Upper lobe of right lung (tissue), 1 donor: ENCODE results near the gene CTTN. TPM values are rescaled to one million over a fixed set of nuclear protein-coding genes. Genes with fewer than 3 reads are reported as not detected.

ENCODE experiments used
- ATAC-seq: fragments of 200-7000 bp; cut with Tn5 transposase; one replicate; pipeline ENCODE4 v1.9.1; 2020; ENCODE audit warnings: mild to moderate bottlenecking, moderate library complexity
- DNase-seq: peaks from one replicate; pipeline ENCODE4 v3.0.0-alpha.2; 2020
- H3K27ac ChIP-seq: fragments of 200-600 bp; one replicate; pipeline ENCODE4 v1.8.0; 2022
- H3K27me3 ChIP-seq: fragments of 200-600 bp; one replicate; pipeline ENCODE4 v1.8.0; 2022; ENCODE audit warnings: mild to moderate bottlenecking
- H3K36me3 ChIP-seq: fragments of 200-600 bp; one replicate; pipeline ENCODE4 v1.8.0; 2022
- H3K4me1 ChIP-seq: fragments of 200-600 bp; one replicate; pipeline ENCODE4 v1.8.0; 2022
- H3K4me3 ChIP-seq: fragments of 200-600 bp; one replicate; pipeline ENCODE4 v1.8.0; 2022; ENCODE audit warnings: mild to moderate bottlenecking
- H3K9me3 ChIP-seq: fragments of 200-600 bp; one replicate; pipeline ENCODE4 v1.8.0; 2022
- intact Hi-C: fragments of 100-400 bp; cut with DNase I; formaldehyde crosslinking; loops from one replicate; pipeline ENCODE4 v1.11.0; 2022
- total RNA-seq: library from RNA; stranded (reverse); fragmentation: NEBNext Ultra II Directional; extraction: Animal tissue kit (Norgen Biotek cat#: 25700); gene quantifications from one replicate; pipeline ENCODE4 v1.2.1, GENCODE V29; 2021
- TF ChIP-seq, protein P1 (sequence below): fragments of 200-600 bp; IDR thresholded peaks from one replicate; pipeline ENCODE4 v1.8.0; 2022; ENCODE audit warnings: antibody characterized with exemption
- donor health status: DM: no; HTN: yes; CAD: no; lungs with severe emphysema.

CTTN gene
- total RNA-seq, 1 donor from 2014 or later = 177 TPM

DNA sequence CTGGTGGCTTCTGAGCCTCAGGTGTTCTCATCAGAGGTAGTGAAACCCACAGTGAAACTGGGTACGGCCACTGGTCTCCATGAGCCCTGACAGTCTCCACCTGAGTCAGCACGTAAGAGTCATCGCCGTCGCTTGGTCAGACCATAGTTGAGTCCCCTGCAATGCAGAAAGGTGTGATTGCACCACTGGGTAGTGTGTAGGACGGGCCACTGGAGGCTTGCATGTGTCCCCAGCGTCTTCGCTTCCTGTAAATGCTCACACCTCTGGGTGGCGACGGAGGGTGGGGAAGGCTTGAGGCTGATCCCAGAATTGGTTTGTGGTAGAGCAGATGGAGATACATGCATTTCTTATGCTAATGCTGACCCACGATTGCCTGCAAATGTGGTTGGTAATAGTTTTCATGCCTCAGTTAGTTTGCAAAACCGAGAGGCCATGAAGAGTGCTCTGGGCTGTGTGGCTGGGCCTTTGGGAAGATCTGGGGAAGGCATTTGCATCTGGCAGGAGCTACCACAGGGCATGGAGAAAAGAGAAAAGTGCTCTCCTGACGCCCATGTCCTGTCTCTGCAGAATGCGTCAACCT lies 26.5 kb downstream of the CTTN start:
- TF ChIP-seq, protein P1, sequence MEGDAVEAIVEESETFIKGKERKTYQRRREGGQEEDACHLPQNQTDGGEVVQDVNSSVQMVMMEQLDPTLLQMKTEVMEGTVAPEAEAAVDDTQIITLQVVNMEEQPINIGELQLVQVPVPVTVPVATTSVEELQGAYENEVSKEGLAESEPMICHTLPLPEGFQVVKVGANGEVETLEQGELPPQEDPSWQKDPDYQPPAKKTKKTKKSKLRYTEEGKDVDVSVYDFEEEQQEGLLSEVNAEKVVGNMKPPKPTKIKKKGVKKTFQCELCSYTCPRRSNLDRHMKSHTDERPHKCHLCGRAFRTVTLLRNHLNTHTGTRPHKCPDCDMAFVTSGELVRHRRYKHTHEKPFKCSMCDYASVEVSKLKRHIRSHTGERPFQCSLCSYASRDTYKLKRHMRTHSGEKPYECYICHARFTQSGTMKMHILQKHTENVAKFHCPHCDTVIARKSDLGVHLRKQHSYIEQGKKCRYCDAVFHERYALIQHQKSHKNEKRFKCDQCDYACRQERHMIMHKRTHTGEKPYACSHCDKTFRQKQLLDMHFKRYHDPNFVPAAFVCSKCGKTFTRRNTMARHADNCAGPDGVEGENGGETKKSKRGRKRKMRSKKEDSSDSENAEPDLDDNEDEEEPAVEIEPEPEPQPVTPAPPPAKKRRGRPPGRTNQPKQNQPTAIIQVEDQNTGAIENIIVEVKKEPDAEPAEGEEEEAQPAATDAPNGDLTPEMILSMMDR = no peak
- Histone ChIP-seq H3K36me3 (peaks cover 84% of the 10 kb centered on the region), H3K27ac (no peak overlapping the region), H3K27me3 (no peaks in the 10 kb centered on the region), H3K9me3 (no peaks in the 10 kb centered on the region), H3K4me3 (no peak overlapping the region), H3K4me1 (no peaks in the 10 kb centered on the region)
- intact Hi-C loops = no loop called here
- ATAC-seq = no peak
- no peak for DNase-seq

DNA sequence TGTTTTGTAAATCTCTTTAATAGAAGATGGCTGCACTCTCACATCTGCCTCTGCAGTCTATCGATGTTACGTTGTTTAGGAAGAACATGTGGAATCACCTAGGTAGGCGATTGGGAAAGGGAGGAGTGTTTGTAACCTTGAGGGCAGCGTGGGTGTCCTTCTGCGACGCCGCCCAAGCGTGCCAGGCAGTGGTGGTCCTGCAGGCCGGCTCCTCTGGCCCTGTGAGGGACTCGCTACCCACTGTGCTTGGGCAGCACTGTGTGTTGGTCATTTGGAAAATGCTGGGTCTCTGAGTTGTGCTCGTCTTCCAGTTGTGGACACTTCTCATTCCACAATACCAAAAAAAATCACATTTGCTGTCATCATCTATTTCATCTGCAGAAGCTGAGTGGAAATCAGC lies 29.1 kb downstream of the CTTN start:
- intact Hi-C loops = no loop called here
- H3K27me3 ChIP-seq = no peaks in the 10 kb centered on the region
- H3K36me3 ChIP-seq = peaks cover 86% of the 10 kb centered on the region
- no peak overlapping the region for H3K27ac ChIP-seq
- ATAC-seq (no peak), DNase-seq (no peak)
- H3K9me3 ChIP-seq = no peaks in the 10 kb centered on the region
- no peaks in the 10 kb centered on the region for H3K4me1 ChIP-seq
- TF ChIP-seq, protein P1 = no peak
- H3K4me3 ChIP-seq = no peak overlapping the region

- H3K27me3 ChIP-seq = no peaks in the 10 kb centered on the region
- H3K4me3 ChIP-seq = no peak overlapping the region
- H3K36me3 ChIP-seq = peaks cover 89% of the 10 kb centered on the region
- H3K9me3 ChIP-seq = no peaks in the 10 kb centered on the region
- intact Hi-C loops = no loop called here
- H3K27ac ChIP-seq = no peak overlapping the region
- H3K4me1 ChIP-seq = no peaks in the 10 kb centered on the region
- TF ChIP-seq, protein P1 = no peak
- DNase-seq = no peak
- ATAC-seq = no peak
Observed at GRCh38 chr11:70428701-70429427, 30.5 kb downstream of the CTTN start.

DNA sequence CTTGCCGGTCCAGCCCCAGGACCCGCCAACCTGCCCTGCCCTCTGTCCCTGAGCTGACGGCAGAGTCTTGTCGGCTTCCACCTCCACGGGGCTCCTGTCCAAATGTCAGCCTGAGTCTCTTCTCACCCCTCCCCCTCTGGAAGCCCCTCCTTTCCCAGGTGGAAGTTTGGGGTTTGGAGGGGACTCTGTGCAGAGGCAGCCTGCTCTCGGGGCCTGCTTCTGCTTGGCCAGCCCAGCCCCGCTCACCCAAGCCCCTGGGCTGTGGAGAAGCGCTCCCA lies 31.0 kb downstream of the CTTN start:
- H3K4me3 ChIP-seq = no peak overlapping the region
- H3K27ac ChIP-seq = no peak overlapping the region
- no peaks in the 10 kb centered on the region for H3K4me1 ChIP-seq
- intact Hi-C loops = no loop called here
- H3K9me3 ChIP-seq = no peaks in the 10 kb centered on the region
- no peak for DNase-seq
- TF ChIP-seq, protein P1 = no peak
- no peak for ATAC-seq
- no peaks in the 10 kb centered on the region for H3K27me3 ChIP-seq
- peaks cover 93% of the 10 kb centered on the region for H3K36me3 ChIP-seq

GRCh38 chr11:70429724-70430521 lies 31.6 kb downstream of the CTTN start:
- H3K27me3 ChIP-seq = no peaks in the 10 kb centered on the region
- no peaks in the 10 kb centered on the region for H3K9me3 ChIP-seq
- peaks cover 93% of the 10 kb centered on the region for H3K36me3 ChIP-seq
- ATAC-seq (no peak), DNase-seq (no peak)
- H3K27ac ChIP-seq = no peak overlapping the region
- no peak overlapping the region for H3K4me3 ChIP-seq
- TF ChIP-seq, protein P1 = no peak
- intact Hi-C loops = no loop called here
- H3K4me1 ChIP-seq = no peaks in the 10 kb centered on the region
